Astrocyte of the spinal cord (primary cell): Measurements from ENCODE around the gene ATP9A.

ENCODE experiments used
- DNase-seq: peaks from one replicate; pipeline ENCODE4 v3.0.0; 2011; ENCODE audit warnings: low read depth, low spot score
- H3K4me3 ChIP-seq: 2 replicates; pipeline ENCODE4 v1.5.1; 2011; ENCODE audit warnings: low read depth, mild to moderate bottlenecking, low read length, moderate library complexity
- CTCF ChIP-seq: IDR thresholded peaks from 2 replicates; pipeline ENCODE4 v1.5.1; 2012; ENCODE audit warnings: low read depth, mild to moderate bottlenecking, low read length, inconsistent platforms
- in situ Hi-C: cut with HindIII; loops from 2 replicates; pipeline ENCODE4 v1.10.0; 2017; ENCODE audit warnings: low sequenced_read_pairs

ATP9A gene

GRCh38 chr20:51596668-51597388 is 171.4 kb downstream of the ATP9A start:
- no peak for DNase-seq
- in situ Hi-C loops = no loop called here
- TF ChIP-seq CTCF = no peak
- H3K4me3 ChIP-seq = no peak overlapping the region

GRCh38 chr20:51595744-51596143 is 172.4 kb downstream of the ATP9A start:
- in situ Hi-C loops = no loop called here
- no peak for DNase-seq
- TF ChIP-seq CTCF = no peak
- H3K4me3 ChIP-seq = no peak overlapping the region

- TF ChIP-seq CTCF = peak; percentile 91
- in situ Hi-C loops = no loop called here
- no peak overlapping the region for H3K4me3 ChIP-seq
- DNase-seq = peak; percentile 90
These were observed 173.1 kb downstream of the ATP9A start for GRCh38 chr20:51595058-51595532.

GRCh38 chr20:51594236-51595057 is 173.7 kb downstream of the ATP9A start:
- no peak for TF ChIP-seq CTCF
- in situ Hi-C loops = no loop called here
- H3K4me3 ChIP-seq = no peak overlapping the region
- DNase-seq = no peak

- H3K4me3 ChIP-seq = no peak overlapping the region
- no peak for DNase-seq
- TF ChIP-seq CTCF = no peak
- in situ Hi-C loops = no loop called here
These were observed 174.6 kb downstream of the ATP9A start for GRCh38 chr20:51593584-51593983.

GRCh38 chr20:51592564-51592963 is 175.6 kb downstream of the ATP9A start:
- TF ChIP-seq CTCF = no peak
- no peak overlapping the region for H3K4me3 ChIP-seq
- DNase-seq = no peak
- in situ Hi-C loops = no loop called here
